Measurements from ENCODE around the gene SLC29A4. TPM values are rescaled to one million over a fixed set of nuclear protein-coding genes. Genes with fewer than 3 reads are reported as not detected.
"Not testable (repeated sequence)": the region's sequence is repeated elsewhere in the genome, so short reads cannot be mapped to it uniquely, and the experiment has no call there.

The SLC29A4 gene
- total RNA-seq, 1 experiment from 2014 or later = 24.5 TPM

DNA sequence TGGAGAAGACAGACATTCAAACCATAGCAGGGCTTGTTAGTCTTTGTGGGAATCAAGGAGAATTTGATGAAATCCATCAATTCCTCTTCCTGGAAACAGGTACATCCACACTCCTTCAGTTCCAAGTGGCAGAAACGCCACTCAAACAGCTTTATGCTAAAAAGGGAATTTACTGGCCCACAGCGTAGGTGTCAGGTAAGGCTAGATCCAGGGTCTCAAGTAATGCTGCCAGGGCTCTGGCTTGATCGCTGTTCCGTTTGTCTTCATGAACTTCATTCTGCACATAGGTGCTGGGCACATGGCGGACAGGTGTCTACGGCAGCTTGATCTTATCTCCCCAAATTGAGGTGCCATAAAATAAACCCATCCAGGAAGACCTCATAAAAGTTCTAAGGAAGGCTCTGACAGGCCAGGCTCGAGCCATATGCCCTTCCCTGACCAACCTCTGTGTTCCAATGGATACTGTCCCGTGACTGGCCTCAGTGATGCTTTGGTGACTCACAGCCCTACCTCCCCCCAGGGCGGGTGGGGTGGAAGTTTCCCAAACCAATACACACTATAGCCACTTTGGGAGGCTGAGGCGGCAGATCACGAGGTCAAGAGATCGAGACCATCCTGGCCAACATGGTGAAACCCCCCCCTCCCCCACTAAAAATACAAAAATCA is 12.6 kb upstream of the SLC29A4 start:
- CTCF ChIA-PET; H2AFZ ChIP-seq (ENCODE audit: low read depth, low read length, poor library complexity, severe bottlenecking); H3K9ac ChIP-seq (ENCODE audit: low read length); H3K79me2 ChIP-seq (ENCODE audit: insufficient read depth, low read length); ATAC-seq; H3K27me3 ChIP-seq (ENCODE audit: insufficient read depth, low read length); intact Hi-C loops (cut with micrococcal nuclease); H3K9me2 ChIP-seq (ENCODE audit: insufficient read depth); H3K9me3 ChIP-seq (ENCODE audit: control insufficient read depth in 1 of 2, insufficient read depth in 1 of 2, low read depth in 1 of 2, low read length in 2 of 2); H3K4me2 ChIP-seq (ENCODE audit: low read length); BruUV-seq (replicated peaks); H3K4me1 ChIP-seq (ENCODE audit: control insufficient read depth in 1 of 2, insufficient read depth in 2 of 2, low read length in 2 of 2); DNase-seq (ENCODE audit: low read depth, low spot score); H3K27ac ChIP-seq (ENCODE audit: low read depth, low read length); H4K20me1 ChIP-seq (ENCODE audit: insufficient read depth); H3K36me3 ChIP-seq (ENCODE audit: control insufficient read depth in 1 of 2, insufficient read depth in 2 of 2, low read length in 2 of 2); H3K4me3 ChIP-seq (replicated peaks in 1 of 2; ENCODE audit: low read depth in 1 of 2, low read length in 2 of 2); POLR2A ChIA-PET; RAD21 ChIA-PET (ENCODE audit: low non-redundant PET in 1 of 2, low total read pairs in 2 of 2, uncharacterized antibody in 2 of 2, unreplicated experiment in 2 of 2): not testable (repeated sequence)

DNA sequence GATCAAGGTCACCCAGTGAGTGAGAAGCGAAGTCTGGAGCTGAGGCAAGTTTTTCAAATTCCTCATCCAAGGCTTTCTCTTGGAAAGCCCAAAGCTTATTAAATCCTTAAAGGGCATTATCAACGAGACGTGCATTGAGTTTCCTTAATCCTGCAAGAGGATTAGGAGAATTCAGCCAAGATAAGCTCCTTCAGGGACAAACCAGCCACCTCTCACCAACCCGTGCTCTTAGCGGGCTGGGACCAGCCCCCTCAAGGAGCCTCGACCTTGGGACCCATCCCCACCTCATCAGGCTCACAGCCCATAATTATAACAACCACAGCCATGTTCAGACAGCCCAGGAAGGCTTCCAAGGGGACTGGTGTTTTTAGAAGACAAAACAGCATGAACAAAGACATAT is 12.0 kb upstream of the SLC29A4 start:
- RAD21 ChIA-PET (ENCODE audit: low non-redundant PET in 1 of 2, low total read pairs in 2 of 2, uncharacterized antibody in 2 of 2, unreplicated experiment in 2 of 2) = no interaction called here
- BruUV-seq (replicated peaks) = no TSS peak

GRCh38 chr7:5273831-5274405 is 8.8 kb upstream of the SLC29A4 start:
- not testable (repeated sequence) for ATAC-seq

More for the DNA sequence above, 12.0 kb upstream of the SLC29A4 start:
- ATAC-seq (no peak), DNase-seq (ENCODE audit: low read depth, low spot score) (no peak)
- Histone ChIP-seq H3K36me3 (ENCODE audit: control insufficient read depth in 1 of 2, insufficient read depth in 2 of 2, low read length in 2 of 2) (no peaks in the 10 kb centered on the region), H3K4me1 (ENCODE audit: control insufficient read depth in 1 of 2, insufficient read depth in 2 of 2, low read length in 2 of 2) (peaks cover 0 to 2% of the 10 kb centered on the region in 2 experiments; a peak in 1 of 4 replicates), H3K27ac (ENCODE audit: low read depth, low read length) (no peak overlapping the region), H3K79me2 (ENCODE audit: insufficient read depth, low read length) (no peaks in the 10 kb centered on the region), H4K20me1 (ENCODE audit: insufficient read depth) (no peaks in the 10 kb centered on the region), H3K9ac (ENCODE audit: low read length) (no peak overlapping the region), H3K4me2 (ENCODE audit: low read length) (no peak overlapping the region), H3K27me3 (ENCODE audit: insufficient read depth, low read length) (no peaks in the 10 kb centered on the region), H3K4me3 (replicated peaks in 1 of 2; ENCODE audit: low read depth in 1 of 2, low read length in 2 of 2) (no peak overlapping the region), H3K9me3 (ENCODE audit: control insufficient read depth in 1 of 2, insufficient read depth in 1 of 2, low read depth in 1 of 2, low read length in 2 of 2) (no peaks in the 10 kb centered on the region), H2AFZ (ENCODE audit: low read depth, low read length, poor library complexity, severe bottlenecking) (no peak overlapping the region), H3K9me2 (ENCODE audit: insufficient read depth) (no peaks in the 10 kb centered on the region)
- ChIA-PET POLR2A (no interaction called here), CTCF (no interaction called here)
- no peak for TF ChIP-seq JUND (IDR thresholded peaks at IDR 0.05)
- TF ChIP-seq POLR2AphosphoS5 (IDR thresholded peaks at IDR 0.05; ENCODE audit: low read depth, low read length) = no peak
- TF ChIP-seq TCF7L2 (IDR thresholded peaks at IDR 0.05; ENCODE audit: borderline replicate concordance, extremely low read depth, insufficient read depth, insufficient read length) = no peak
- no peak for TF ChIP-seq EZH2phosphoT487 (IDR thresholded peaks at IDR 0.05; ENCODE audit: borderline replicate concordance)
- TF ChIP-seq ATF3 (IDR thresholded peaks at IDR 0.05) = no peak
- TF ChIP-seq, protein P1, sequence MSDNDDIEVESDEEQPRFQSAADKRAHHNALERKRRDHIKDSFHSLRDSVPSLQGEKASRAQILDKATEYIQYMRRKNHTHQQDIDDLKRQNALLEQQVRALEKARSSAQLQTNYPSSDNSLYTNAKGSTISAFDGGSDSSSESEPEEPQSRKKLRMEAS (IDR thresholded peaks at IDR 0.05) = no peak
- TF ChIP-seq EZH2 (IDR thresholded peaks at IDR 0.05) = no peak
- TF ChIP-seq SIN3A (IDR thresholded peaks at IDR 0.05; ENCODE audit: low read depth) = no peak
- TF ChIP-seq CBX3 (IDR thresholded peaks at IDR 0.05; ENCODE audit: low read depth) = no peak
- no peak for TF ChIP-seq ZNF274 (IDR thresholded peaks at IDR 0.05; ENCODE audit: low read depth, low read length)
- no peak for TF ChIP-seq EGR1 (IDR thresholded peaks at IDR 0.05; ENCODE audit: low read depth)
- no peak for TF ChIP-seq YY1 (IDR thresholded peaks at IDR 0.05; ENCODE audit: extremely low read depth, insufficient replicate concordance, low read depth, low read length)
- TF ChIP-seq ZFX (IDR thresholded peaks at IDR 0.05) = no peak
- intact Hi-C loops (cut with micrococcal nuclease) = no loop called here

More at GRCh38 chr7:5273831-5274405, 8.8 kb upstream of the SLC29A4 start:
- H3K4me2 ChIP-seq (ENCODE audit: low read length); H3K4me3 ChIP-seq (replicated peaks in 1 of 2; ENCODE audit: low read depth in 1 of 2, low read length in 2 of 2); H3K9ac ChIP-seq (ENCODE audit: low read length); H3K36me3 ChIP-seq (ENCODE audit: control insufficient read depth in 1 of 2, insufficient read depth in 2 of 2, low read length in 2 of 2); CTCF ChIA-PET; H3K27ac ChIP-seq (ENCODE audit: low read depth, low read length); H3K4me1 ChIP-seq (ENCODE audit: control insufficient read depth in 1 of 2, insufficient read depth in 2 of 2, low read length in 2 of 2); POLR2A ChIA-PET; BruUV-seq (replicated peaks); RAD21 ChIA-PET (ENCODE audit: low non-redundant PET in 1 of 2, low total read pairs in 2 of 2, uncharacterized antibody in 2 of 2, unreplicated experiment in 2 of 2); H3K79me2 ChIP-seq (ENCODE audit: insufficient read depth, low read length); H4K20me1 ChIP-seq (ENCODE audit: insufficient read depth); H3K27me3 ChIP-seq (ENCODE audit: insufficient read depth, low read length); H2AFZ ChIP-seq (ENCODE audit: low read depth, low read length, poor library complexity, severe bottlenecking); H3K9me2 ChIP-seq (ENCODE audit: insufficient read depth); intact Hi-C loops (cut with micrococcal nuclease); DNase-seq (ENCODE audit: low read depth, low spot score); H3K9me3 ChIP-seq (ENCODE audit: control insufficient read depth in 1 of 2, insufficient read depth in 1 of 2, low read depth in 1 of 2, low read length in 2 of 2): not testable (repeated sequence)
